Epithelial cell of prostate (primary cell): ENCODE data around the gene CAPSL.
A peak's percentile ranks its signal among the peaks of the same experiment; 100 is the strongest.
"Not testable (repeated sequence)": the region's sequence is repeated elsewhere in the genome, so short reads cannot be mapped to it uniquely, and the experiment has no call there.

Experiments
- DNase-seq: peaks from one replicate; pipeline ENCODE4 v3.0.0-alpha.2; 2011; ENCODE audit warnings: low read depth, low spot score
- H3K27ac ChIP-seq: fragments of 450-650 bp; 2 replicates; pipeline ENCODE4 v1.5.1; 2017; ENCODE audit warnings: mild to moderate bottlenecking

Gene CAPSL

GRCh38 chr5:35938568-35939227, at the start of gene CAPSL:
Gene CAPSL (minus strand): TSS chr5:35938622. CDS start chr5:35921120, 17,502 bp downstream.
- DNase-seq, result peak; percentile 39
- H3K27ac ChIP-seq, result no peak within 1 kb of the TSS

- no peak overlapping the region for H3K27ac ChIP-seq
- DNase-seq, result no peak
Measured at GRCh38 chr5:35987776-35988175, 49.4 kb upstream of the CAPSL start.

- no peak overlapping the region for H3K27ac ChIP-seq
- no peak for DNase-seq
Measured at GRCh38 chr5:35979715-35980114, 41.3 kb upstream of the CAPSL start.

GRCh38 chr5:35976859-35977258, 38.4 kb upstream of the CAPSL start:
- not testable (repeated sequence) for H3K27ac ChIP-seq, DNase-seq

GRCh38 chr5:35974570-35974969, 36.1 kb upstream of the CAPSL start:
- no peak for DNase-seq
- H3K27ac ChIP-seq, result no peak overlapping the region

GRCh38 chr5:35971878-35972210, 33.4 kb upstream of the CAPSL start:
- no peak for DNase-seq
- H3K27ac ChIP-seq, result no peak overlapping the region

- no peak overlapping the region for H3K27ac ChIP-seq
- no peak for DNase-seq
Measured at GRCh38 chr5:35971186-35971877, 32.9 kb upstream of the CAPSL start.

- no peak overlapping the region for H3K27ac ChIP-seq
- no peak for DNase-seq
Measured at GRCh38 chr5:35963381-35963843, 25.0 kb upstream of the CAPSL start.

GRCh38 chr5:35960328-35960727, 21.9 kb upstream of the CAPSL start:
- no peak overlapping the region for H3K27ac ChIP-seq
- DNase-seq, result no peak

GRCh38 chr5:35956429-35956828, 18.0 kb upstream of the CAPSL start:
- no peak for DNase-seq
- no peak overlapping the region for H3K27ac ChIP-seq

GRCh38 chr5:35954175-35954574, 15.8 kb upstream of the CAPSL start:
- H3K27ac ChIP-seq, result no peak overlapping the region
- DNase-seq, result no peak

- H3K27ac ChIP-seq, result no peak overlapping the region
- DNase-seq, result no peak
Measured at GRCh38 chr5:35947085-35947484, 8.7 kb upstream of the CAPSL start.

- DNase-seq, result no peak
- no peak overlapping the region for H3K27ac ChIP-seq
Measured at GRCh38 chr5:35939639-35940038, 1.2 kb upstream of the CAPSL start.

GRCh38 chr5:35926389-35927051, 11.9 kb downstream of the CAPSL start:
- DNase-seq, result no peak
- H3K27ac ChIP-seq, result no peak overlapping the region

- H3K27ac ChIP-seq, result no peak overlapping the region
- DNase-seq, result no peak
Measured at GRCh38 chr5:35924950-35925722, 13.3 kb downstream of the CAPSL start.

- no peak overlapping the region for H3K27ac ChIP-seq
- DNase-seq, result no peak
Measured at GRCh38 chr5:35924122-35924949, 14.1 kb downstream of the CAPSL start.

GRCh38 chr5:35922468-35922867, 16.0 kb downstream of the CAPSL start:
- DNase-seq, result no peak
- no peak overlapping the region for H3K27ac ChIP-seq

- no peak for DNase-seq
- no peak overlapping the region for H3K27ac ChIP-seq
Measured at GRCh38 chr5:35921930-35922329, 16.5 kb downstream of the CAPSL start.

GRCh38 chr5:35920890-35921289, 17.5 kb downstream of the CAPSL start:
- no peak for DNase-seq
- no peak overlapping the region for H3K27ac ChIP-seq

- DNase-seq, result no peak
- no peak overlapping the region for H3K27ac ChIP-seq
Measured at GRCh38 chr5:35919191-35919590, 19.2 kb downstream of the CAPSL start.
